SK-N-SH treated with all-trans-retinoic acid at 6 μM for 48 hours (cell line): ENCODE results near the gene REXO4.

ENCODE experiments used
- ATAC-seq: fragments of 200-7000 bp; cut with Tn5 transposase; 3 replicates; pipeline ENCODE4 v1.9.1; 2020; ENCODE audit warnings: mild to moderate bottlenecking, moderate library complexity
- BACH2 ChIP-seq: fragments of 250-450 bp; sonication (Bioruptor Pico); IDR thresholded peaks from 2 replicates; pipeline ENCODE4 v1.9.0; 2021; ENCODE audit warnings: mild to moderate bottlenecking, borderline replicate concordance
- CREB5 ChIP-seq: fragments of 250-450 bp; sonication (Bioruptor Pico); IDR thresholded peaks from 2 replicates; pipeline ENCODE4 v1.5.1; 2020; ENCODE audit warnings: low read depth, mild to moderate bottlenecking, moderate library complexity
- CSRNP3 ChIP-seq: fragments of 250-450 bp; sonication (Bioruptor Pico); IDR thresholded peaks from 2 replicates; pipeline ENCODE4 v1.5.1; 2021; ENCODE audit warnings: mild to moderate bottlenecking, moderate library complexity
- ISL1 ChIP-seq: fragments of 250-450 bp; sonication (Bioruptor Pico); IDR thresholded peaks from 2 replicates; pipeline ENCODE4 v2.1.2; 2022; ENCODE audit warnings: mild to moderate bottlenecking, moderate library complexity
- OSR1 ChIP-seq: fragments of 250-450 bp; sonication (Bioruptor Pico); IDR thresholded peaks from 2 replicates; pipeline ENCODE4 v1.8.0; 2022; ENCODE audit warnings: moderate library complexity, mild to moderate bottlenecking, inconsistent platforms
- PATZ1 ChIP-seq: fragments of 250-450 bp; sonication (Bioruptor Pico); IDR thresholded peaks from 2 replicates; pipeline ENCODE4 v1.8.0; 2020; ENCODE audit warnings: mild to moderate bottlenecking, moderate library complexity, borderline replicate concordance
- POU6F1 ChIP-seq: fragments of 250-450 bp; sonication (Bioruptor Pico); IDR thresholded peaks from 2 replicates; pipeline ENCODE4 v1.8.0; 2021; ENCODE audit warnings: low read depth, mild to moderate bottlenecking, moderate library complexity, borderline replicate concordance
- PPARA ChIP-seq: fragments of 250-450 bp; sonication (Bioruptor Pico); IDR thresholded peaks from 2 replicates; pipeline ENCODE4 v1.5.0; 2020; ENCODE audit warnings: mild to moderate bottlenecking, borderline replicate concordance
- SNAI2 ChIP-seq: fragments of 250-450 bp; sonication (Bioruptor Pico); IDR thresholded peaks from 2 replicates; pipeline ENCODE4 v1.5.0; 2020; ENCODE audit warnings: mild to moderate bottlenecking, moderate library complexity
- TCF4 ChIP-seq: fragments of 250-450 bp; sonication (Bioruptor Pico); IDR thresholded peaks from 2 replicates; pipeline ENCODE4 v1.8.0; 2021; ENCODE audit warnings: mild to moderate bottlenecking, moderate library complexity, borderline replicate concordance
- TSHZ2 ChIP-seq: fragments of 250-450 bp; sonication (Bioruptor Pico); IDR thresholded peaks from 2 replicates; pipeline ENCODE4 v1.5.0; 2020; ENCODE audit warnings: mild to moderate bottlenecking, moderate library complexity
- ZC3H10 ChIP-seq: fragments of 250-450 bp; sonication (Bioruptor Pico); IDR thresholded peaks from 2 replicates; pipeline ENCODE4 v1.5.1; 2021; ENCODE audit warnings: mild to moderate bottlenecking, moderate library complexity
- ZFP3 ChIP-seq: fragments of 250-450 bp; sonication (Bioruptor Pico); IDR thresholded peaks from 2 replicates; pipeline ENCODE4 v1.5.0; 2020; ENCODE audit warnings: mild to moderate bottlenecking, moderate library complexity
- ZFP30 ChIP-seq: fragments of 450-650 bp; formaldehyde crosslinking; IDR thresholded peaks from 2 replicates; pipeline ENCODE4 v1.5.0; 2022; ENCODE audit warnings: mild to moderate bottlenecking, moderate library complexity
- ZNF565 ChIP-seq: fragments of 450-650 bp; formaldehyde crosslinking; conservative IDR thresholded peaks from 2 replicates; pipeline ENCODE4 v1.5.0; 2020; ENCODE audit warnings: low read depth, mild to moderate bottlenecking, moderate library complexity
- ZNF70 ChIP-seq: fragments of 450-650 bp; formaldehyde crosslinking; IDR thresholded peaks from 2 replicates; pipeline ENCODE4 v1.5.0; 2020; ENCODE audit warnings: mild to moderate bottlenecking, moderate library complexity
- ZNF8 ChIP-seq: fragments of 450-650 bp; formaldehyde crosslinking; IDR thresholded peaks from 2 replicates; pipeline ENCODE4 v1.5.0; 2020; ENCODE audit warnings: mild to moderate bottlenecking, moderate library complexity

REXO4 gene

GRCh38 chr9:133372144-133372543 lies 45.7 kb downstream of the REXO4 start (continued):
- no peak for TF ChIP-seq PATZ1 (CRISPR knock-in tag)

- ATAC-seq = no peak
- no peak for TF ChIP-seq CSRNP3 (CRISPR knock-in tag)
- no peak for TF ChIP-seq ISL1 (CRISPR knock-in tag)
- TF ChIP-seq ZNF565 (CRISPR knock-in tag) = no peak
- TF ChIP-seq TSHZ2 (CRISPR knock-in tag) = no peak
- no peak for TF ChIP-seq ZNF70 (CRISPR knock-in tag)
- TF ChIP-seq, all 23 proteins: peak for 0
These were observed 46.5 kb downstream of the REXO4 start for GRCh38 chr9:133371261-133371711.

GRCh38 chr9:133370685-133371084 lies 47.1 kb downstream of the REXO4 start:
- TF ChIP-seq ZNF70 (CRISPR knock-in tag) = no peak
- no peak for TF ChIP-seq TCF4
- TF ChIP-seq ZFP3 (CRISPR knock-in tag) = no peak
- no peak for TF ChIP-seq POU6F1 (CRISPR knock-in tag)
- no peak for TF ChIP-seq ISL1 (CRISPR knock-in tag)
- TF ChIP-seq OSR1 = no peak
- no peak for TF ChIP-seq ZC3H10 (CRISPR knock-in tag)
- TF ChIP-seq CSRNP3 (CRISPR knock-in tag) = no peak
- no peak for TF ChIP-seq BACH2 (CRISPR knock-in tag)
- no peak for TF ChIP-seq SNAI2 (CRISPR knock-in tag)
- no peak for TF ChIP-seq ZNF8
- no peak for TF ChIP-seq ZNF565 (CRISPR knock-in tag)
- no peak for TF ChIP-seq PPARA (CRISPR knock-in tag)
- TF ChIP-seq TSHZ2 (CRISPR knock-in tag) = no peak
- TF ChIP-seq CREB5 (CRISPR knock-in tag) = no peak
- no peak for TF ChIP-seq PATZ1 (CRISPR knock-in tag)
- no peak for TF ChIP-seq ZFP30
- ATAC-seq = no peak
